Lower leg skin (tissue), 3 donors: ENCODE results near the gene BMP7.

Source experiments
- CTCF ChIP-seq, 3 donors: fragments of 450-650 bp; IDR thresholded peaks; one replicate each; pipeline ENCODE4 v1.5.1; 2016; ENCODE audit warnings: antibody characterized with exemption in 3 of 3, mild to moderate bottlenecking in 3 of 3, moderate library complexity in 2 of 3
- POLR2A ChIP-seq, 2 donors: fragments of 450-650 bp; IDR thresholded peaks; one replicate each; pipeline ENCODE4 v1.6.1; 2016 to 2017; ENCODE audit warnings: antibody characterized with exemption in 2 of 2, mild to moderate bottlenecking in 1 of 2, moderate library complexity in 1 of 2

GRCh38 chr20:57277398-57278105, 11.1 kb upstream of the BMP7 start:
- TF ChIP-seq CTCF (IDR thresholded peaks at IDR 0.05), result no peak
- TF ChIP-seq POLR2A (IDR thresholded peaks at IDR 0.05), result no peak
